GM23338 (cell line): Measurements from ENCODE around the gene PDE1A. TPM values are rescaled to one million over a fixed set of nuclear protein-coding genes. Genes with fewer than 3 reads are reported as not detected.

Source experiments
- ATAC-seq: fragments of 200-7000 bp; cut with Tn5 transposase; 3 replicates; pipeline ENCODE4 v1.9.1; 2020
- DNase-seq: peaks from one replicate; pipeline ENCODE4 v3.0.0-alpha.2; 2015; ENCODE audit warnings: low spot score
- H2AFZ ChIP-seq: fragments of 200-600 bp; sonication (generic); 2 replicates; pipeline ENCODE4 v1.8.0; 2016; ENCODE audit warnings: antibody characterized with exemption, mild to moderate bottlenecking, moderate library complexity
- H3F3A ChIP-seq: fragments of 200-600 bp; sonication (generic); replicated peaks from 2 replicates; pipeline ENCODE4 v1.8.0; 2017; ENCODE audit warnings: antibody characterized with exemption, mixed run types, low read depth
- H3K27ac ChIP-seq: fragments of 200-600 bp; sonication (generic); 2 replicates; pipeline ENCODE4 v1.6.1; 2016; ENCODE audit warnings: low read depth
- H3K27me3 ChIP-seq: fragments of 200-600 bp; sonication (generic); 2 replicates; pipeline ENCODE4 v1.8.0; 2016; ENCODE audit warnings: mild to moderate bottlenecking, mixed run types, moderate library complexity; ENCODE audit not compliant: insufficient read depth
- H3K36me3 ChIP-seq: fragments of 200-600 bp; sonication (generic); 2 replicates; pipeline ENCODE4 v1.8.0; 2016; ENCODE audit warnings: mild to moderate bottlenecking; ENCODE audit not compliant: insufficient read depth
- H3K4me1 ChIP-seq: fragments of 200-600 bp; sonication (generic); 2 replicates; pipeline ENCODE4 v1.8.0; 2016; ENCODE audit warnings: mild to moderate bottlenecking, moderate library complexity; ENCODE audit not compliant: insufficient read depth
- H3K4me2 ChIP-seq: fragments of 200-600 bp; sonication (generic); 2 replicates; pipeline ENCODE4 v1.7.1; 2017; ENCODE audit warnings: mixed run types
- H3K4me3 ChIP-seq: fragments of 200-600 bp; sonication (generic); 2 replicates; pipeline ENCODE4 v1.6.1; 2016; ENCODE audit warnings: mixed run types
- H3K79me2 ChIP-seq: fragments of 200-600 bp; sonication (generic); replicated peaks from 2 replicates; pipeline ENCODE4 v1.8.0; 2017; ENCODE audit warnings: mild to moderate bottlenecking; ENCODE audit not compliant: insufficient read depth
- H3K9me2 ChIP-seq: fragments of 200-600 bp; sonication (generic); 2 replicates; pipeline ENCODE4 v1.8.0; 2017; ENCODE audit not compliant: insufficient read depth
- H4K20me1 ChIP-seq: fragments of 200-600 bp; sonication (generic); replicated peaks from 2 replicates; pipeline ENCODE4 v1.8.0; 2017; ENCODE audit warnings: mild to moderate bottlenecking; ENCODE audit not compliant: insufficient read depth
- H3K27ac Mint-ChIP-seq: 2 replicates; pipeline ENCODE4 v1.8.0; 2020; ENCODE audit warnings: inconsistent platforms, mild to moderate bottlenecking, moderate library complexity, mixed read lengths
- H3K27me3 Mint-ChIP-seq: 3 replicates; pipeline ENCODE4 v1.8.0; 2022; ENCODE audit warnings: low read depth, mild to moderate bottlenecking, moderate library complexity, mixed read lengths, inconsistent platforms; ENCODE audit not compliant: insufficient read depth, poor library complexity
- H3K36me3 Mint-ChIP-seq: 3 replicates; pipeline ENCODE4 v1.8.0; 2021; ENCODE audit warnings: low read depth, mild to moderate bottlenecking, inconsistent platforms, moderate library complexity, mixed read lengths
- H3K4me1 Mint-ChIP-seq: 3 replicates; pipeline ENCODE4 v1.8.0; 2020; ENCODE audit warnings: mild to moderate bottlenecking, inconsistent platforms, mixed read lengths
- H3K4me3 Mint-ChIP-seq: 3 replicates; pipeline ENCODE4 v1.8.0; 2021; ENCODE audit warnings: moderate library complexity, mild to moderate bottlenecking, inconsistent platforms, mixed read lengths
- H3K9me3 Mint-ChIP-seq: 3 replicates; pipeline ENCODE4 v1.8.0; 2020; ENCODE audit warnings: moderate library complexity, mild to moderate bottlenecking, inconsistent platforms, mixed read lengths
- CREB1 ChIP-seq: fragments of 250-450 bp; sonication (Bioruptor Pico); IDR thresholded peaks from 2 replicates; pipeline ENCODE4 v1.5.0; 2020; ENCODE audit warnings: low read depth, mild to moderate bottlenecking, moderate library complexity
- EZH2 ChIP-seq: fragments of 200-600 bp; sonication (generic); IDR thresholded peaks from one replicate; pipeline ENCODE4 v1.8.0; 2017; ENCODE audit warnings: antibody characterized with exemption, mild to moderate bottlenecking, low read depth; ENCODE audit not compliant: unreplicated experiment
- JUNB ChIP-seq: IDR thresholded peaks from one replicate; pipeline ENCODE4 v1.6.1; 2016; ENCODE audit warnings: antibody characterized with exemption; ENCODE audit not compliant: unreplicated experiment
- ZNF331 ChIP-seq: fragments of 250-450 bp; sonication (Bioruptor Pico); IDR thresholded peaks from 2 replicates; pipeline ENCODE4 v1.5.0; 2020; ENCODE audit warnings: low read depth, mild to moderate bottlenecking, moderate library complexity
- polyA plus RNA-seq: library from polyadenylated mRNA; unstranded; fragments of >200 nt; fragmentation: Nextera tagmentation; extraction: Ambion mirVana; gene quantifications from 2 replicates; pipeline ENCODE4 v1.2.1, GENCODE V29; 2016
- total RNA-seq: library from RNA; depleted of rRNA; stranded (reverse); fragments of >200 nt; shearing (Covaris generic); gene quantifications from 2 replicates; pipeline ENCODE4 v1.2.3, GENCODE V29; 2014
- TF ChIP-seq, protein P1 (sequence below), 2 experiments: fragments of 200-600 bp in 1 of 2; sonication (generic) in 1 of 2; conservative IDR thresholded peaks; 2 replicates each; pipeline versions ENCODE4 v1.5.1 to v1.6.1; 2016 to 2017; ENCODE audit warnings: antibody characterized with exemption in 2 of 2, low read depth in 2 of 2, mild to moderate bottlenecking in 2 of 2, moderate library complexity in 1 of 2
- TF ChIP-seq, protein P2 (sequence below): fragments of 250-450 bp; sonication (Bioruptor Pico); IDR thresholded peaks from 2 replicates; pipeline ENCODE4 v1.5.0; 2020; ENCODE audit warnings: mild to moderate bottlenecking, moderate library complexity

The PDE1A gene
- total and polyA plus RNA-seq, 2 experiments from 2014 or later: 0.28 to 0.31 TPM

DNA sequence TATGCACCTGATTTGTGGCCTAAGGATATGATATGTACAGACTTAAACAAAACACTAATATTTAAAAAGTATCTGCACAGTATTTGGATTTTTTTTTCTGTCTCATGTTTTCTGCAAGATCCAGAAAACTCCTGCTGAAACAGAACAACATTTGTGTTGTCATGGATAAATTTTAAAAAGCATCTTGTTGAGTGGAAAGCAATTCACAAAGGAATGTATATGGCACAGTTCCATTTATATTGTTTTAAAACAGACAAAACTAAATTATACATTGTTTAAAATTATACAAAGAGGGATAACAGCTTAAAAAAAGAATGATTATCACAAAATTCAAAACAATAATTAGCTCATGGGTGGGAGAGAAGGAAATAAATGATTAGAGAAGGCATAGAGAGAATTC, 247.7 kb downstream of the PDE1A start:
- H3K4me3 ChIP-seq: no peak overlapping the region
- ATAC-seq (no peak), DNase-seq (no peak)
- H3K36me3 Mint-ChIP-seq: peaks cover 3% of the 10 kb centered on the region; the same call in 1 of the 3 replicates
- H3K9me2 ChIP-seq: peaks cover 3% of the 10 kb centered on the region; the same call in 1 of the 2 replicates
- peaks cover 10% of the 10 kb centered on the region; the same call in 2 of the 3 replicates for H3K9me3 Mint-ChIP-seq
- no peak overlapping the region for H3K4me3 Mint-ChIP-seq
- no peak overlapping the region for H2AFZ ChIP-seq
- H3K36me3 ChIP-seq: no peaks in the 10 kb centered on the region
- H3K4me2 ChIP-seq: no peak overlapping the region
- H3K4me1 ChIP-seq: no peaks in the 10 kb centered on the region
- no peaks in the 10 kb centered on the region for H3K79me2 ChIP-seq
- TF ChIP-seq CREB1 (CRISPR knock-in tag): no peak
- no peak for TF ChIP-seq JUNB
- no peak for TF ChIP-seq EZH2
- no peak for TF ChIP-seq ZNF331 (CRISPR knock-in tag)
- TF ChIP-seq, protein P1, sequence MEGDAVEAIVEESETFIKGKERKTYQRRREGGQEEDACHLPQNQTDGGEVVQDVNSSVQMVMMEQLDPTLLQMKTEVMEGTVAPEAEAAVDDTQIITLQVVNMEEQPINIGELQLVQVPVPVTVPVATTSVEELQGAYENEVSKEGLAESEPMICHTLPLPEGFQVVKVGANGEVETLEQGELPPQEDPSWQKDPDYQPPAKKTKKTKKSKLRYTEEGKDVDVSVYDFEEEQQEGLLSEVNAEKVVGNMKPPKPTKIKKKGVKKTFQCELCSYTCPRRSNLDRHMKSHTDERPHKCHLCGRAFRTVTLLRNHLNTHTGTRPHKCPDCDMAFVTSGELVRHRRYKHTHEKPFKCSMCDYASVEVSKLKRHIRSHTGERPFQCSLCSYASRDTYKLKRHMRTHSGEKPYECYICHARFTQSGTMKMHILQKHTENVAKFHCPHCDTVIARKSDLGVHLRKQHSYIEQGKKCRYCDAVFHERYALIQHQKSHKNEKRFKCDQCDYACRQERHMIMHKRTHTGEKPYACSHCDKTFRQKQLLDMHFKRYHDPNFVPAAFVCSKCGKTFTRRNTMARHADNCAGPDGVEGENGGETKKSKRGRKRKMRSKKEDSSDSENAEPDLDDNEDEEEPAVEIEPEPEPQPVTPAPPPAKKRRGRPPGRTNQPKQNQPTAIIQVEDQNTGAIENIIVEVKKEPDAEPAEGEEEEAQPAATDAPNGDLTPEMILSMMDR (conservative IDR thresholded peaks at IDR 0.05; ENCODE audit: low read depth in 2 of 2): no peak
- TF ChIP-seq, protein P2, sequence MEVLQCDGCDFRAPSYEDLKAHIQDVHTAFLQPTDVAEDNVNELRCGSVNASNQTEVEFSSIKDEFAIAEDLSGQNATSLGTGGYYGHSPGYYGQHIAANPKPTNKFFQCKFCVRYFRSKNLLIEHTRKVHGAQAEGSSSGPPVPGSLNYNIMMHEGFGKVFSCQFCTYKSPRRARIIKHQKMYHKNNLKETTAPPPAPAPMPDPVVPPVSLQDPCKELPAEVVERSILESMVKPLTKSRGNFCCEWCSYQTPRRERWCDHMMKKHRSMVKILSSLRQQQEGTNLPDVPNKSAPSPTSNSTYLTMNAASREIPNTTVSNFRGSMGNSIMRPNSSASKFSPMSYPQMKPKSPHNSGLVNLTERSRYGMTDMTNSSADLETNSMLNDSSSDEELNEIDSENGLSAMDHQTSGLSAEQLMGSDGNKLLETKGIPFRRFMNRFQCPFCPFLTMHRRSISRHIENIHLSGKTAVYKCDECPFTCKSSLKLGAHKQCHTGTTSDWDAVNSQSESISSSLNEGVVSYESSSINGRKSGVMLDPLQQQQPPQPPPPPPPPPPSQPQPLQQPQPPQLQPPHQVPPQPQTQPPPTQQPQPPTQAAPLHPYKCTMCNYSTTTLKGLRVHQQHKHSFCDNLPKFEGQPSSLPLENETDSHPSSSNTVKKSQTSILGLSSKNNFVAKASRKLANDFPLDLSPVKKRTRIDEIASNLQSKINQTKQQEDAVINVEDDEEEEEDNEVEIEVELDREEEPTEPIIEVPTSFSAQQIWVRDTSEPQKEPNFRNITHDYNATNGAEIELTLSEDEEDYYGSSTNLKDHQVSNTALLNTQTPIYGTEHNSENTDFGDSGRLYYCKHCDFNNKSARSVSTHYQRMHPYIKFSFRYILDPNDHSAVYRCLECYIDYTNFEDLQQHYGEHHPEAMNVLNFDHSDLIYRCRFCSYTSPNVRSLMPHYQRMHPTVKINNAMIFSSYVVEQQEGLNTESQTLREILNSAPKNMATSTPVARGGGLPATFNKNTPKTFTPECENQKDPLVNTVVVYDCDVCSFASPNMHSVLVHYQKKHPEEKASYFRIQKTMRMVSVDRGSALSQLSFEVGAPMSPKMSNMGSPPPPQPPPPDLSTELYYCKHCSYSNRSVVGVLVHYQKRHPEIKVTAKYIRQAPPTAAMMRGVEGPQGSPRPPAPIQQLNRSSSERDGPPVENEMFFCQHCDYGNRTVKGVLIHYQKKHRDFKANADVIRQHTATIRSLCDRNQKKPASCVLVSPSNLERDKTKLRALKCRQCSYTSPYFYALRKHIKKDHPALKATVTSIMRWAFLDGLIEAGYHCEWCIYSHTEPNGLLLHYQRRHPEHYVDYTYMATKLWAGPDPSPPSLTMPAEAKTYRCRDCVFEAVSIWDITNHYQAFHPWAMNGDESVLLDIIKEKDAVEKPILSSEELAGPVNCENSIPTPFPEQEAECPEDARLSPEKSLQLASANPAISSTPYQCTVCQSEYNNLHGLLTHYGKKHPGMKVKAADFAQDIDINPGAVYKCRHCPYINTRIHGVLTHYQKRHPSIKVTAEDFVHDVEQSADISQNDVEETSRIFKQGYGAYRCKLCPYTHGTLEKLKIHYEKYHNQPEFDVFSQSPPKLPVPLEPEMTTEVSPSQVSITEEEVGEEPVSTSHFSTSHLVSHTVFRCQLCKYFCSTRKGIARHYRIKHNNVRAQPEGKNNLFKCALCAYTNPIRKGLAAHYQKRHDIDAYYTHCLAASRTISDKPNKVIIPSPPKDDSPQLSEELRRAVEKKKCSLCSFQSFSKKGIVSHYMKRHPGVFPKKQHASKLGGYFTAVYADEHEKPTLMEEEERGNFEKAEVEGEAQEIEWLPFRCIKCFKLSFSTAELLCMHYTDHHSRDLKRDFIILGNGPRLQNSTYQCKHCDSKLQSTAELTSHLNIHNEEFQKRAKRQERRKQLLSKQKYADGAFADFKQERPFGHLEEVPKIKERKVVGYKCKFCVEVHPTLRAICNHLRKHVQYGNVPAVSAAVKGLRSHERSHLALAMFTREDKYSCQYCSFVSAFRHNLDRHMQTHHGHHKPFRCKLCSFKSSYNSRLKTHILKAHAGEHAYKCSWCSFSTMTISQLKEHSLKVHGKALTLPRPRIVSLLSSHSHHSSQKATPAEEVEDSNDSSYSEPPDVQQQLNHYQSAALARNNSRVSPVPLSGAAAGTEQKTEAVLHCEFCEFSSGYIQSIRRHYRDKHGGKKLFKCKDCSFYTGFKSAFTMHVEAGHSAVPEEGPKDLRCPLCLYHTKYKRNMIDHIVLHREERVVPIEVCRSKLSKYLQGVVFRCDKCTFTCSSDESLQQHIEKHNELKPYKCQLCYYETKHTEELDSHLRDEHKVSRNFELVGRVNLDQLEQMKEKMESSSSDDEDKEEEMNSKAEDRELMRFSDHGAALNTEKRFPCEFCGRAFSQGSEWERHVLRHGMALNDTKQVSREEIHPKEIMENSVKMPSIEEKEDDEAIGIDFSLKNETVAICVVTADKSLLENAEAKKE (CRISPR knock-in tag): no peak
- no peaks in the 10 kb centered on the region for H4K20me1 ChIP-seq
- no peaks in the 10 kb centered on the region for H3K27me3 Mint-ChIP-seq
- no peaks in the 10 kb centered on the region for H3K4me1 Mint-ChIP-seq
- H3F3A ChIP-seq: no peaks in the 10 kb centered on the region
- no peaks in the 10 kb centered on the region for H3K27me3 ChIP-seq
- H3K27ac Mint-ChIP-seq: no peak overlapping the region
- H3K27ac ChIP-seq: no peak overlapping the region
